ENCODE results near the gene TAF8.

DNA sequence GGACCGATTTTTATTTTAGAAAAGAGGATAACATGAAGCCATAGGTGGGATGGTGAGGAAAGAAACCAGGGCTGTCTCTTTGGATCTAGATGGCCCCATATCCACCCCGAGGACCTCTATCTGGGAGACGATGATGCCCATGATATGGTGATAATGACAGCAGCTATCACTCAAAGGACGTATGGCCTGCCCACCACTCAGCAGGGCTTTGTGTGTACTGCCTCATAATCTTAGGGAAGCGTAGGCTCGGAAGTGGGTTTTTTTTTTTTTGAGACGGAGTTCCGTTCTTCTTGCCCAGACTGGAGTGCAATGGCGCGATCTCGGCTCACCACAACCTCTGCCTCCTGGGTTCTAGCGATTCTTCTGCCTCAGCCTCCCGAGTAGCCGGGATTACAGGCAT lies 8.2 kb upstream of the TAF8 start:
- TF ChIP-seq, protein P1, sequence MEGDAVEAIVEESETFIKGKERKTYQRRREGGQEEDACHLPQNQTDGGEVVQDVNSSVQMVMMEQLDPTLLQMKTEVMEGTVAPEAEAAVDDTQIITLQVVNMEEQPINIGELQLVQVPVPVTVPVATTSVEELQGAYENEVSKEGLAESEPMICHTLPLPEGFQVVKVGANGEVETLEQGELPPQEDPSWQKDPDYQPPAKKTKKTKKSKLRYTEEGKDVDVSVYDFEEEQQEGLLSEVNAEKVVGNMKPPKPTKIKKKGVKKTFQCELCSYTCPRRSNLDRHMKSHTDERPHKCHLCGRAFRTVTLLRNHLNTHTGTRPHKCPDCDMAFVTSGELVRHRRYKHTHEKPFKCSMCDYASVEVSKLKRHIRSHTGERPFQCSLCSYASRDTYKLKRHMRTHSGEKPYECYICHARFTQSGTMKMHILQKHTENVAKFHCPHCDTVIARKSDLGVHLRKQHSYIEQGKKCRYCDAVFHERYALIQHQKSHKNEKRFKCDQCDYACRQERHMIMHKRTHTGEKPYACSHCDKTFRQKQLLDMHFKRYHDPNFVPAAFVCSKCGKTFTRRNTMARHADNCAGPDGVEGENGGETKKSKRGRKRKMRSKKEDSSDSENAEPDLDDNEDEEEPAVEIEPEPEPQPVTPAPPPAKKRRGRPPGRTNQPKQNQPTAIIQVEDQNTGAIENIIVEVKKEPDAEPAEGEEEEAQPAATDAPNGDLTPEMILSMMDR (IDR thresholded peaks at IDR 0.05), result no peak
- no peak for TF ChIP-seq POLR2A (IDR thresholded peaks at IDR 0.05)
